ENCODE data around the gene CYP3A5. TPM values are rescaled to one million over a fixed set of nuclear protein-coding genes. Genes with fewer than 3 reads are reported as not detected.
"Not testable (repeated sequence)": the region's sequence is repeated elsewhere in the genome, so short reads cannot be mapped to it uniquely, and the experiment has no call there.

CYP3A5 gene
- total RNA-seq, 1 donor from 2014 or later = not detected

- DNase-seq (ENCODE audit: low read depth) = not testable (repeated sequence)
These were observed 6.2 kb upstream of the CYP3A5 start for GRCh38 chr7:99685871-99686608.

GRCh38 chr7:99685129-99685758, 5.4 kb upstream of the CYP3A5 start:
- DNase-seq (ENCODE audit: low read depth) = no peak

GRCh38 chr7:99679032-99679399, 780 bp downstream of the CYP3A5 start:
- peak; percentile 15 for DNase-seq (ENCODE audit: low read depth)

GRCh38 chr7:99677648-99678045, 2.1 kb downstream of the CYP3A5 start:
- no peak for DNase-seq (ENCODE audit: low read depth)

DNA sequence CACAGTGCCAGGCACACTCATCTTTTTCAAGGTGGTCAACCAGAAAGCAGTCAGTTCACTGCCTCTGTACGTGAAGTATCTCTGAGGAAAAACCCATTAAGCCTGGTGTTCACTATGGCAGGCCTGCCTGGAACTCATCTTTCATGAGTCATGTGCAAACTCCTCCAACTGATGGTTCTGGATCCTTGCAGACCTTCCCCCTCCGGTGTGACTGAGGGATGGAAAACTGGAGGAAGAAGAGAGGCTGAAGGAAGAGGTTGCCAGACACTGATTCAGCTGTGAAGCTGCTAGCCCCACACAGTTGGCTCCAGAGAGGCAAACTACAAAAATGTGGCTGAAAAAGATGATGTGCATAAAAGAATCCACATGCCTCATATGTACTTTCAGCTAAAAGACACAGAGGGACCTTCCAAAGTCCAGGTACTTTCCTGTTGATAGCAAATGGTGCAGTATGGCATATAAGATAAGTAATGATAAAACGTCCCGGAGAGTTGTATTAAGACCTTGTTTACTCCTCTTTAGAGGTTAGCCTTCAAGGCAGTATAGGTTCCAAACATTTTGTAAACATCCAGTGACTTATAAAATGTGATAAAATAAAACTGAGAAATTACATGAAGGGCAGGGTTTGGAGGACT, 2.7 kb downstream of the CYP3A5 start:
- DNase-seq (ENCODE audit: low read depth) = no peak

DNA sequence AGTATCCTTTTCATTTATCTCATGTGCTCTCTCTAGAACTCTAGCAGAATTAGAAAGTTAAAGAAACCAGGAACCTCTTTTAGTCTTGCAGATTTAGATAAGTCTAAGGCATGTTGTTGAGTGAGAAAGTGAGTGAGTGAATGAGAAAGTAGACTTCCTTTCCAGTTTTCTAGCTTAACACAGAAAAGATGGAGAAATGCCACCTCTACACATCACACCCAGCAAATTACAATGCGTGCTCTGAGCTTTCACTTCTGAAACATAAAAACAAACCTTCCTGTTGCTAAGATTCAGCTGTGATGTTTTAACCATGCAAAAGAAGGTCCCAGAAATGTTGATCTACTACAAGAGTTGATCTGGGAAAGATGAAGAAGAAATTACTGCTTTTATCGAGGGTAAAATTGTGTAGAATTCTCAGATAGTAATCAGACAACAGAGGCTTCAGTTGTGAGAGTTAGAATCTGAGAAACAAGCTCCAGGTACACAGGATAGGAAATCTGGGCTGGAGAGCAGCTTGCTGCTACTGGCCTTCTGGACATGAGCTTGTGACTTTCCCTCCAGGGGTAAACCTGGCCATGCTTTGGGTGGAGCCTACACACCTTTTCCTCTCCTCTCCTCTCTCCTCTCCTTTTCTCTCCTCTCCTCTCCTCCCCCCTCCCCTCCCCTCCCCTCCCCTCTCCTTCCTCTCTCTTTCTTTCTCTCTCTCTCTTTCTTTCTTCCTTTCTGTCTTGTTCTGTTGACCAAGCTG, 4.6 kb downstream of the CYP3A5 start:
- no peak for DNase-seq (ENCODE audit: low read depth)

DNA sequence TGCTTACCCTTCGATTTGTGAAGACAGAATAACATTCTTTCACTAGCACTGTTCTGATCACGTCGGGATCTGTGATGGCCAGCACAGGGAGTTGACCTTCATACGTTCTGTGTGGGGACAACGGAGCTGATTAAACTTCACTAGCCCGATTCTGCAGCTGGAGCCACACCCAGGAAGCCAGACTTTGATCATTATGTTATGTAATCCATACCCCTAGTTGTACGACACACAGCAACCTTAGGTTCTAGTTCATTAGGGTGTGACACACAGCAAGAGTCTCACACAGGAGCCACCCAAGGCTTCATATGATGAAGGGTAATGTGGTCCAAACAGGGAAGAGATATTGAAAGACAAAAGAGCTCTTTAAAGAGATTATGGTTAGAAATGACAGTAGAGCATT, 7.2 kb downstream of the CYP3A5 start:
- no peak for DNase-seq (ENCODE audit: low read depth)

DNA sequence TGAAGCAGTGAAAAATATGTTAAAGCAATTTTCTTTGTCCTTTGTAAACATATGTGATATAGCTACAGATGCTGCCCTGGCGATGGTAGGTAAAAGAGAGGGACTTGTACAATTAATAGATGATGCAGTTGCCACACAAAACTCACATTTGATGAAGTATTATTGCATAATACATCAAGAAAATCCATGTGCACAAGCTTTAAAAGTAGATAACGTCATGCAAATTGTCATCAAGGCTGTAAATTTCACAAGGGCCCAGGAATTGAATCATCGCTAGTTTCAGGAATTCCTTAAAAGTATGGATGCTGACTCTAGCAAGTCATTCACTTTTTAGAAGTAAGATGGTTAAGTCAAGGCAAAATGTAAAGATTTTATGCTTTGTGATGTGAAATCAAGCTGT, 10.0 kb downstream of the CYP3A5 start:
- no peak for DNase-seq (ENCODE audit: low read depth)

DNA sequence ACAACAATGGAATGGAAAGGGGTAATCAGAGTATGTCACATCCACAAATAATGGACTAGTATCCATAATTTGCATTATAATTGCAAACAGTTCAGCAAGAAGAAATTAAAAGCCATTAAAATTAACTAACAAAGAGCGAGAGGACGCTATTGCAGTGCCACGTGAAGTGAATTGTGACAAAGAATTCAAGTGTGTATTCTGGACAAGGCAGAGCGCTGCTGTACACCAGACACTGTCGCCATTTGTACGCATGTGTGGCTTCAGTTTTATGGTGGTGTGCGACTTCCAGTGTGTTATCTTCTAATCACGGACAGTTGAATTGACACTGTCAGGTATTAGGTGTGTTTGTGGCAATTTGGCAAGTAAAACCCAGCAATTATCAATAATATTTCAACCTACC, 11.3 kb downstream of the CYP3A5 start:
- DNase-seq (ENCODE audit: low read depth) = no peak

DNA sequence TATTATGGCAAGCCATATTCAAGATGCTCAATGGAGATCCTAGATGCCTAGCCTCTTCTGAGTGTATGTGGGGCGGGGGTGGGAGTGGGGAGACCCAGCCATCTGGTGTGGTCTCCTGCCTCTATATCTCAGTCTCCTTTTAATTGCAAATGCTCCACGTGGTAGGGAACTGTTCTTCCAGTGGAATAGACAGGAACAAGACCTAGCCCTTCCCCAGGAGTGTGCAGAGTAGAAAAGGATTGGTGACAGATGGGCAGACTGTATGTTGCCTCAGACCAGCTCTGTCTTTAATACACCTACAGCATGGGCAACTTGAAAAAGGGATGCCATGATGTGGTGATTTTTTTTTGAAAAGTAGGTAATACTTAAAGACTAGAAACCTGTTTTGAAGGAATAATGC, 12.6 kb downstream of the CYP3A5 start:
- no peak for DNase-seq (ENCODE audit: low read depth)

- no peak for DNase-seq (ENCODE audit: low read depth)
These were observed 13.8 kb downstream of the CYP3A5 start for GRCh38 chr7:99666013-99666395.

GRCh38 chr7:99665312-99666012, 14.3 kb downstream of the CYP3A5 start:
- no peak for DNase-seq (ENCODE audit: low read depth)

GRCh38 chr7:99657879-99658278, 21.9 kb downstream of the CYP3A5 start:
- DNase-seq (ENCODE audit: low read depth) = not testable (repeated sequence)

GRCh38 chr7:99654626-99655025, 25.2 kb downstream of the CYP3A5 start:
- DNase-seq (ENCODE audit: low read depth) = not testable (repeated sequence)

- no peak for DNase-seq (ENCODE audit: low read depth)
These were observed 26.0 kb downstream of the CYP3A5 start for GRCh38 chr7:99653754-99654153.

DNA sequence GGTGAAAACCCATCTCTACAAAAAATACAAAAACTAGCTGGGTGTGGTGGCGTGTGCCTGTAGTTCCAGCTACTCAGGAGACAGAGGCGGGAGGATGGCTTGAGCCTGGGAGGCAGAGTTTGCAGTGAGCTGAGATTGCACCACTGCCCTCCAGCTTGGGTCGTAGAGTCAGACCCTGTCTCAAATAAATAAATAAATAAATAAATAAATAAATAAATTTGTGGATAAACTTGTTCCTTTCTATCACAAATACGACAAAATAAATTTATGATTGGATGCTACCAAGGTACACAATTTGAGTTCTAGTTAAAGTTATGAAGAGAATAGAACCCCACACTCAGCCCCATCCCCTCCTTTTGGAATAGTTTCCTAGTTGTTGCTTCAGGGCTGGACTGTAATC, 26.5 kb downstream of the CYP3A5 start:
- DNase-seq (ENCODE audit: low read depth) = not testable (repeated sequence)

- no peak for DNase-seq (ENCODE audit: low read depth)
These were observed 27.1 kb downstream of the CYP3A5 start for GRCh38 chr7:99652671-99653070.

GRCh38 chr7:99651290-99651689, 28.5 kb downstream of the CYP3A5 start:
- DNase-seq (ENCODE audit: low read depth) = no peak

GRCh38 chr7:99648843-99649242, 31.0 kb downstream of the CYP3A5 start:
- DNase-seq (ENCODE audit: low read depth) = no peak

- DNase-seq (ENCODE audit: low read depth) = peak; percentile 28
These were observed 34.2 kb downstream of the CYP3A5 start for GRCh38 chr7:99645590-99645989.

GRCh38 chr7:99644431-99644830, 35.4 kb downstream of the CYP3A5 start:
- DNase-seq (ENCODE audit: low read depth) = no peak

Data from myocyte (in vitro differentiated cells).